Liver (tissue), 9 donors: ENCODE measurements around the gene IRF8. TPM values are rescaled to one million over a fixed set of nuclear protein-coding genes. Genes with fewer than 3 reads are reported as not detected.

Source experiments
- DNase-seq: peaks from one replicate; pipeline ENCODE4 v3.0.0-alpha.2; 2017; ENCODE audit warnings: low spot score
- H3K27ac ChIP-seq, 2 donors: one replicate each; pipeline ENCODE4 v1.7.0; 2013; ENCODE audit warnings: inconsistent platforms in 2 of 2, low read length in 2 of 2, control low read depth in 1 of 2, low read depth in 1 of 2, mild to moderate bottlenecking in 1 of 2
- H3K27me3 ChIP-seq, 4 donors: one replicate each; pipeline versions ENCODE4 v1.6.1 to v1.7.0; 2013; ENCODE audit warnings: low read length in 3 of 4, inconsistent platforms in 1 of 4, mild to moderate bottlenecking in 1 of 4, moderate library complexity in 1 of 4; ENCODE audit not compliant: control insufficient read depth in 4 of 4, insufficient read depth in 4 of 4
- H3K36me3 ChIP-seq, 4 donors: one replicate each; pipeline versions ENCODE4 v1.6.1 to v1.7.0; 2013; ENCODE audit warnings: low read length in 3 of 4, mild to moderate bottlenecking in 3 of 4, low read depth in 1 of 4, moderate library complexity in 1 of 4; ENCODE audit not compliant: control insufficient read depth in 4 of 4, insufficient read depth in 3 of 4
- H3K4me1 ChIP-seq, 4 donors: one replicate each; pipeline versions ENCODE4 v1.6.1 to v1.7.0; 2013; ENCODE audit warnings: low read length in 3 of 4, mild to moderate bottlenecking in 3 of 4, moderate library complexity in 1 of 4; ENCODE audit not compliant: control insufficient read depth in 4 of 4, insufficient read depth in 4 of 4
- H3K4me3 ChIP-seq, 3 donors: one replicate each; pipeline versions ENCODE4 v1.6.1 to v1.7.0; 2013; ENCODE audit warnings: low read length in 3 of 3, control low read depth in 1 of 3, low read depth in 1 of 3, mild to moderate bottlenecking in 1 of 3
- H3K9ac ChIP-seq, 2 donors: one replicate each; pipeline ENCODE4 v1.7.0; 2013; ENCODE audit warnings: low read length in 2 of 2, mild to moderate bottlenecking in 2 of 2, moderate library complexity in 2 of 2, control low read depth in 1 of 2, low read depth in 1 of 2
- H3K9me3 ChIP-seq, 4 donors: one replicate each; pipeline versions ENCODE4 v1.6.1 to v1.7.0; 2013; ENCODE audit warnings: low read length in 3 of 4; ENCODE audit not compliant: control insufficient read depth in 4 of 4
- CTCF ChIP-seq: fragments of 150-350 bp; IDR thresholded peaks from 2 replicates; pipeline ENCODE4 v1.5.1; 2017; ENCODE audit warnings: improper control_type of control experiment, low read depth, low read length; ENCODE audit not compliant: missing input control
- EGR1 ChIP-seq, 2 donors: IDR thresholded peaks; 2 replicates each; pipeline ENCODE4 v1.6.1; 2016 to 2018; ENCODE audit warnings: antibody characterized with exemption in 2 of 2, low read depth in 2 of 2
- FOXA1 ChIP-seq: IDR thresholded peaks from 2 replicates; pipeline ENCODE4 v1.6.1; 2016; ENCODE audit warnings: antibody characterized with exemption
- FOXA2 ChIP-seq: IDR thresholded peaks from 2 replicates; pipeline ENCODE4 v1.6.1; 2016; ENCODE audit warnings: antibody characterized with exemption
- GABPA ChIP-seq, 2 donors: IDR thresholded peaks in 1 of 2; conservative IDR thresholded peaks in 1 of 2; 2 replicates each; pipeline ENCODE4 v1.6.1; 2016; ENCODE audit warnings: antibody characterized with exemption in 2 of 2, mild to moderate bottlenecking in 1 of 2, moderate library complexity in 1 of 2
- HNF4A ChIP-seq, 2 donors: conservative IDR thresholded peaks; 2 replicates each; pipeline ENCODE4 v1.6.1; 2016; ENCODE audit warnings: antibody characterized with exemption in 2 of 2, mild to moderate bottlenecking in 2 of 2
- HNF4G ChIP-seq: IDR thresholded peaks from 2 replicates; pipeline ENCODE4 v1.6.1; 2016; ENCODE audit warnings: antibody characterized with exemption
- JUND ChIP-seq, 2 donors: IDR thresholded peaks; 2 replicates each; pipeline ENCODE4 v1.6.1; 2016; ENCODE audit warnings: antibody characterized with exemption in 2 of 2
- SP1 ChIP-seq: IDR thresholded peaks from 2 replicates; pipeline ENCODE4 v1.6.1; 2018; ENCODE audit warnings: antibody characterized with exemption, mild to moderate bottlenecking
- TAF1 ChIP-seq: conservative IDR thresholded peaks from 2 replicates; pipeline ENCODE4 v1.6.1; 2016; ENCODE audit warnings: antibody characterized with exemption, mild to moderate bottlenecking
- YY1 ChIP-seq: IDR thresholded peaks from 2 replicates; pipeline ENCODE4 v1.6.1; 2016; ENCODE audit warnings: antibody characterized with exemption, mild to moderate bottlenecking
- WGBS: extraction: QIAGEN DNeasy Blood & Tissue Kit; methylation state at CpG from one replicate; pipeline ENCODE4 v1.1.7; 2013; 5-methylcytosine and 5-hydroxymethylcytosine counted together
- polyA plus RNA-seq, 2 donors: library from polyadenylated mRNA; stranded (reverse) in 1 of 2; unstranded in 1 of 2; fragments of 200-250 nt in 1 of 2; fragments of >200 nt in 1 of 2; fragmentation: Nextera tagmentation in 1 of 2; extraction: Ambion mirVana in 1 of 2; gene quantifications; one replicate each; pipeline versions ENCODE4 v1.2.1 to v1.2.3, GENCODE V29; 2013 to 2015
- total RNA-seq, 2 donors: library from RNA; depleted of rRNA; stranded (reverse); fragments of >200 nt; gene quantifications; one replicate each; pipeline ENCODE4 v1.2.3, GENCODE V29; 2014
- TF ChIP-seq, protein P1 (sequence below): IDR thresholded peaks from 2 replicates; pipeline ENCODE4 v1.6.1; 2016; ENCODE audit warnings: antibody characterized with exemption
- TF ChIP-seq, protein P2 (sequence below): IDR thresholded peaks from 2 replicates; pipeline ENCODE4 v1.6.1; 2016; ENCODE audit warnings: antibody characterized with exemption
- TF ChIP-seq, protein P3 (sequence below): IDR thresholded peaks from 2 replicates; pipeline ENCODE4 v1.6.1; 2016; ENCODE audit warnings: antibody characterized with exemption
- donor health status: healthy.
- donor health status: healthy.
- donor health status: healthy.
- donor health status: healthy.
- donor health status: healthy.

Gene IRF8
- total and polyA plus RNA-seq, 4 donors, result 5.1 to 25.8 (median 12.3) TPM

DNA sequence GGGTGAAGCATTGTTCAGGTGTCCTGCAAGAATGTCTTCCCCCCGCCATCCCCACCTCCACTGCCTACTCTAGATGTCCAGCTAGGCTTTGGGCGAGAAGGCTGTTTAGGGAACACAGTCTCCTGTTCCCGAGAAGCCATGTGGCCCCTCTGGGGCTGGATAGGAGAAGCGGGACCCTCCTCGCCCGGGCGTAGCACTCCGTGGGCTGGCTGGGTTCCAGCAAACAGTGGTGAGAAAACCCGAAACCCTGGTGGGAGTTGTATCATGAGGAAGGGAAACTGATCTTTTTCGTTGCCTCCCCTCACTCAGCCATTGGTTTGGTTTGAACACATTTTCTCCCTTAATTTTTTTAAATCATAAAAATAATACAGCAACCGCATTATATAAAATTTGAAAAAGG is 56.6 kb downstream of the IRF8 start:
- no peaks in the 10 kb centered on the region for H3K9me3 ChIP-seq
- WGBS, result 83% methylated on average over 11 of the region's 11 CpGs
- H3K27me3 ChIP-seq, result no peaks in the 10 kb centered on the region
- DNase-seq, result no peak
- H3K36me3 ChIP-seq, result no peaks in the 10 kb centered on the region
- no peak for TF ChIP-seq FOXA2
- TF ChIP-seq TAF1, result no peak
- TF ChIP-seq CTCF, result no peak
- TF ChIP-seq SP1, result no peak
- TF ChIP-seq JUND (IDR thresholded peaks at IDR 0.05), result no peak
- TF ChIP-seq GABPA (IDR thresholded peaks at IDR 0.05 in 1 of 2, conservative IDR thresholded peaks at IDR 0.05 in 1 of 2), result no peak
- TF ChIP-seq FOXA1, result no peak
- no peak for TF ChIP-seq YY1
- TF ChIP-seq, protein P1, sequence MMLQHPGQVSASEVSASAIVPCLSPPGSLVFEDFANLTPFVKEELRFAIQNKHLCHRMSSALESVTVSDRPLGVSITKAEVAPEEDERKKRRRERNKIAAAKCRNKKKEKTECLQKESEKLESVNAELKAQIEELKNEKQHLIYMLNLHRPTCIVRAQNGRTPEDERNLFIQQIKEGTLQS, result no peak
- H3K4me1 ChIP-seq, result no peaks in the 10 kb centered on the region
- H3K4me3 ChIP-seq, result no peak overlapping the region
- H3K27ac ChIP-seq, result no peak overlapping the region
- H3K9ac ChIP-seq, result no peak overlapping the region

DNA sequence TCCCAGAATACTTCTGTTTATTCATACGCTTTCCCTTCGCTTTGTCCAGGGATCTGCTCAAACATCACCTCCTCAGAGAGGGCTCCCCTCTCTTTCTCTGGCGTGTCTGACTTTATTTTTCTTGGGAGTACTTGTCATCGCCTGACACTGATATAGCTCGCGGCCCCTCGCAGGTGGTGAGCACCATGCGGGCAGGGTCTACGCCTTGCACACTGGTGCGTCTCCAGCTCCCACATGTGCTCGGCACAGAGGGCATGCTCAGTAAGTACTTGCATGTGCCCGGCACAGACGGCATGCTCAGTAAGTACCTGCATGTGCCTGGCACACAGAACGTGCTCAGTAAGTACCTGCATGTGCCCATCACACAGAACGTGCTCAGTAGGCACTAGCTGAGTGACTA is 57.5 kb downstream of the IRF8 start:
- WGBS, result 96% methylated on average over 15 of the region's 15 CpGs
- DNase-seq, result no peak
- Histone ChIP-seq H3K36me3 (no peaks in the 10 kb centered on the region), H3K9me3 (no peaks in the 10 kb centered on the region), H3K9ac (no peak overlapping the region), H3K4me1 (no peaks in the 10 kb centered on the region), H3K27ac (no peak overlapping the region), H3K4me3 (no peak overlapping the region), H3K27me3 (no peaks in the 10 kb centered on the region)
- TF ChIP-seq, protein P2, sequence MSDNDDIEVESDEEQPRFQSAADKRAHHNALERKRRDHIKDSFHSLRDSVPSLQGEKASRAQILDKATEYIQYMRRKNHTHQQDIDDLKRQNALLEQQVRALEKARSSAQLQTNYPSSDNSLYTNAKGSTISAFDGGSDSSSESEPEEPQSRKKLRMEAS, result no peak
- no peak for TF ChIP-seq JUND (IDR thresholded peaks at IDR 0.05)
- no peak for TF ChIP-seq EGR1 (IDR thresholded peaks at IDR 0.05; ENCODE audit: low read depth in 2 of 2)
- TF ChIP-seq HNF4A (conservative IDR thresholded peaks at IDR 0.05), result no peak
- TF ChIP-seq, protein P1, result no peak
- no peak for TF ChIP-seq SP1
- no peak for TF ChIP-seq FOXA2
- TF ChIP-seq HNF4G, result no peak
- TF ChIP-seq CTCF, result no peak
- TF ChIP-seq, protein P3, sequence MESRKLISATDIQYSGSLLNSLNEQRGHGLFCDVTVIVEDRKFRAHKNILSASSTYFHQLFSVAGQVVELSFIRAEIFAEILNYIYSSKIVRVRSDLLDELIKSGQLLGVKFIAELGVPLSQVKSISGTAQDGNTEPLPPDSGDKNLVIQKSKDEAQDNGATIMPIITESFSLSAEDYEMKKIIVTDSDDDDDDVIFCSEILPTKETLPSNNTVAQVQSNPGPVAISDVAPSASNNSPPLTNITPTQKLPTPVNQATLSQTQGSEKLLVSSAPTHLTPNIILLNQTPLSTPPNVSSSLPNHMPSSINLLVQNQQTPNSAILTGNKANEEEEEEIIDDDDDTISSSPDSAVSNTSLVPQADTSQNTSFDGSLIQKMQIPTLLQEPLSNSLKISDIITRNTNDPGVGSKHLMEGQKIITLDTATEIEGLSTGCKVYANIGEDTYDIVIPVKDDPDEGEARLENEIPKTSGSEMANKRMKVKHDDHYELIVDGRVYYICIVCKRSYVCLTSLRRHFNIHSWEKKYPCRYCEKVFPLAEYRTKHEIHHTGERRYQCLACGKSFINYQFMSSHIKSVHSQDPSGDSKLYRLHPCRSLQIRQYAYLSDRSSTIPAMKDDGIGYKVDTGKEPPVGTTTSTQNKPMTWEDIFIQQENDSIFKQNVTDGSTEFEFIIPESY, result no peak
